Measurements from ENCODE around the gene SLC17A9.

GRCh38 chr20:62982124-62983075 lies 29.9 kb downstream of the SLC17A9 start:
- TF ChIP-seq POLR2AphosphoS5 (IDR thresholded peaks at IDR 0.05; ENCODE audit: borderline replicate concordance, low read depth, low read length) (no peak), EZH2 (IDR thresholded peaks at IDR 0.05) (no peak), FOXP2 (optimal IDR thresholded peaks at IDR 0.05; ENCODE audit: control extremely low read depth, extremely low read length, insufficient read depth) (no peak)

Data from SK-N-MC (cell line).